H1 (cell line): Measurements from ENCODE around the gene ODF4. TPM values are rescaled to one million over a fixed set of nuclear protein-coding genes. Genes with fewer than 3 reads are reported as not detected.

Experiments used
- CTCF ChIA-PET: fragments of 300-600 bp; sonication (Branson Sonifier 250); formaldehyde crosslinking; loops from one replicate; lab custom pipeline; 2021; ENCODE audit not compliant: partially characterized antibody; lab: Charles Lee
- POLR2A ChIA-PET: fragments of 300-600 bp; sonication (Branson Sonifier 250); formaldehyde crosslinking; loops from one replicate; lab custom pipeline; 2021; ENCODE audit warnings: inconsistent platforms; ENCODE audit not compliant: partially characterized antibody; lab: Charles Lee
- DNase-seq, 2 experiments: peaks; one replicate each; pipeline versions ENCODE4 v3.0.0 to v3.0.0-alpha.2; 2010 to 2022; ENCODE audit warnings: low spot score in 2 of 2, low read depth in 1 of 2, mixed read lengths in 1 of 2
- FAIRE-seq: peaks from 2 replicates; lab custom pipeline; 2011; peaks lifted over from hg19 to GRCh38; lab: Jason Lieb, UNC
- H2AFZ ChIP-seq: 2 replicates; pipeline ENCODE4 v1.8.1; 2012; ENCODE audit warnings: low read length, inconsistent platforms
- H2AK5ac ChIP-seq: 2 replicates; pipeline ENCODE4 v1.6.1; 2013; ENCODE audit warnings: low read depth, low read length
- H2BK120ac ChIP-seq: replicated peaks from 2 replicates; pipeline ENCODE3; 2013; ENCODE audit warnings: low read depth, low read length, inconsistent platforms
- H2BK12ac ChIP-seq: 2 replicates; pipeline ENCODE4 v1.6.1; 2013; ENCODE audit warnings: low read depth, low read length
- H2BK15ac ChIP-seq: 2 replicates; pipeline ENCODE4 v1.6.1; 2013; ENCODE audit warnings: low read length
- H2BK20ac ChIP-seq: 2 replicates; pipeline ENCODE4 v1.6.1; 2013; ENCODE audit warnings: low read length
- H2BK5ac ChIP-seq: 2 replicates; pipeline ENCODE4 v1.6.1; 2013; ENCODE audit warnings: low read depth, low read length
- H3K14ac ChIP-seq: 2 replicates; pipeline ENCODE4 v1.6.1; 2013; ENCODE audit warnings: inconsistent platforms; ENCODE audit not compliant: insufficient read length
- H3K18ac ChIP-seq: 2 replicates; pipeline ENCODE4 v1.6.1; 2013; ENCODE audit warnings: low read length; ENCODE audit errors: extremely low read depth
- H3K23ac ChIP-seq: 2 replicates; pipeline ENCODE4 v1.6.1; 2013; ENCODE audit warnings: inconsistent platforms; ENCODE audit not compliant: insufficient read length
- H3K23me2 ChIP-seq: 2 replicates; pipeline ENCODE4 v1.6.1; 2013; ENCODE audit warnings: low read depth, low read length
- H3K27ac ChIP-seq: 2 replicates; pipeline ENCODE4 v1.6.1; 2011; ENCODE audit warnings: low read depth, low read length, inconsistent platforms
- H3K27me3 ChIP-seq, 4 experiments: replicated peaks in 1 of 4; 1 replicate in 1 of 4; 2 replicates in 3 of 4; pipeline versions ENCODE4 v1.6.1 to v1.8.1; 2011 to 2013; ENCODE audit warnings: low read length in 3 of 4, mild to moderate bottlenecking in 3 of 4, inconsistent platforms in 2 of 4, mixed read lengths in 2 of 4, moderate library complexity in 1 of 4; ENCODE audit not compliant: control insufficient read depth in 3 of 4, insufficient read depth in 3 of 4; ENCODE audit errors: extremely low read depth in 1 of 4
- H3K36me3 ChIP-seq, 4 experiments: 2 replicates each; pipeline versions ENCODE4 v1.6.1 to v1.8.1; 2011 to 2013; ENCODE audit warnings: mild to moderate bottlenecking in 4 of 4, low read length in 3 of 4, moderate library complexity in 2 of 4, control low read depth in 1 of 4, inconsistent platforms in 1 of 4; ENCODE audit not compliant: insufficient read depth in 4 of 4, control insufficient read depth in 2 of 4
- H3K4ac ChIP-seq: replicated peaks from 2 replicates; pipeline ENCODE3; 2013; ENCODE audit warnings: low read length, low read depth, mixed read lengths, inconsistent platforms; ENCODE audit not compliant: insufficient read length
- H3K4me1 ChIP-seq, 4 experiments: replicated peaks in 1 of 4; 1 replicate in 1 of 4; 2 replicates in 3 of 4; pipeline versions ENCODE4 v1.6.1 to v1.8.1; 2011 to 2013; ENCODE audit warnings: low read length in 3 of 4, inconsistent platforms in 2 of 4, mixed read lengths in 1 of 4; ENCODE audit not compliant: insufficient read depth in 4 of 4, control insufficient read depth in 3 of 4
- H3K4me2 ChIP-seq, 2 experiments: 2 replicates each; pipeline versions ENCODE4 v1.6.1 to v1.8.1; 2011 to 2013; ENCODE audit warnings: low read depth in 2 of 2, low read length in 2 of 2, control low read depth in 1 of 2, inconsistent platforms in 1 of 2, mild to moderate bottlenecking in 1 of 2; ENCODE audit not compliant: insufficient read depth in 1 of 2
- H3K4me3 ChIP-seq, 4 experiments: fragments of 200-600, 300-600 bp in 1 of 4; sonication (generic), shearing (Covaris generic), sonication (Bioruptor Twin) in 1 of 4; 2 replicates each; pipeline versions ENCODE4 v1.5.1 to v1.8.1; 2011 to 2016; ENCODE audit warnings: low read length in 4 of 4, low read depth in 3 of 4, control low read depth in 2 of 4, inconsistent platforms in 2 of 4, mild to moderate bottlenecking in 2 of 4, mixed read lengths in 1 of 4, moderate library complexity in 1 of 4; ENCODE audit not compliant: insufficient read depth in 2 of 4; ENCODE audit errors: extremely low read depth in 1 of 4
- H3K56ac ChIP-seq: replicated peaks from 2 replicates; pipeline ENCODE3; 2013; ENCODE audit warnings: low read depth, mild to moderate bottlenecking, mixed read lengths, low read length, inconsistent platforms; ENCODE audit not compliant: insufficient read length
- H3K79me1 ChIP-seq: 2 replicates; pipeline ENCODE4 v1.6.1; 2013; ENCODE audit warnings: low read depth, low read length, control low read depth
- H3K79me2 ChIP-seq, 2 experiments: 2 replicates each; pipeline versions ENCODE4 v1.6.1 to v1.8.1; 2012 to 2013; ENCODE audit warnings: low read length in 2 of 2, mild to moderate bottlenecking in 2 of 2, inconsistent platforms in 1 of 2; ENCODE audit not compliant: insufficient read depth in 2 of 2, control insufficient read depth in 1 of 2
- H3K9ac ChIP-seq, 4 experiments: replicated peaks in 1 of 4; 1 replicate in 1 of 4; 2 replicates in 3 of 4; pipeline versions ENCODE4 v1.6.1 to v1.8.1; 2011 to 2013; ENCODE audit warnings: low read depth in 3 of 4, low read length in 3 of 4, control low read depth in 2 of 4, mild to moderate bottlenecking in 2 of 4, moderate library complexity in 2 of 4, inconsistent platforms in 1 of 4; ENCODE audit errors: extremely low read depth in 1 of 4
- H3K9me3 ChIP-seq, 2 experiments: 2 replicates each; pipeline versions ENCODE4 v1.6.1 to v1.8.1; 2012 to 2013; ENCODE audit warnings: mild to moderate bottlenecking in 2 of 2, moderate library complexity in 2 of 2, control low read depth in 1 of 2, inconsistent platforms in 1 of 2, low read depth in 1 of 2, low read length in 1 of 2, mixed read lengths in 1 of 2; ENCODE audit not compliant: insufficient read depth in 2 of 2
- H4K20me1 ChIP-seq, 2 experiments: replicated peaks in 1 of 2; 2 replicates each; pipeline versions ENCODE3 to v1.8.1; 2011 to 2013; ENCODE audit warnings: inconsistent platforms in 2 of 2, low read length in 2 of 2, mild to moderate bottlenecking in 1 of 2; ENCODE audit not compliant: insufficient read depth in 2 of 2, control insufficient read depth in 1 of 2
- H4K5ac ChIP-seq: 2 replicates; pipeline ENCODE4 v1.6.1; 2013; ENCODE audit warnings: low read length, low read depth, mixed read lengths, inconsistent platforms; ENCODE audit not compliant: insufficient read length
- H4K8ac ChIP-seq: 2 replicates; pipeline ENCODE4 v1.8.0; 2013; ENCODE audit warnings: mild to moderate bottlenecking, moderate library complexity, low read length, inconsistent platforms; ENCODE audit not compliant: insufficient read depth; ENCODE audit errors: extremely low read depth
- H4K91ac ChIP-seq: replicated peaks from 2 replicates; pipeline ENCODE3; 2013; ENCODE audit warnings: low read length, mixed read lengths, inconsistent platforms; ENCODE audit not compliant: insufficient read length
- WGBS, 2 experiments: shearing (Covaris generic) in 1 of 2; methylation state at CpG; one replicate each; pipeline versions ENCODE4 v1.1.6 to v1.1.7; 2013 to 2015; ENCODE audit warnings: low lambda C conversion rate in 2 of 2, mixed read lengths in 2 of 2, inconsistent platforms in 1 of 2, low coverage in 1 of 2, missing lambda C conversion rate in 1 of 2; ENCODE audit not compliant: insufficient replicate concordance in 2 of 2, insufficient coverage in 1 of 2, insufficient read length in 1 of 2; ENCODE audit errors: extremely low coverage in 1 of 2, missing lambda C conversion rate in 1 of 2; 5-methylcytosine and 5-hydroxymethylcytosine counted together
- polyA plus RNA-seq, 7 experiments: library from polyadenylated mRNA; depleted of rRNA in 3 of 7; stranded (reverse) in 5 of 7; unstranded in 2 of 7; fragments of >200 nt in 5 of 7; fragments of 200-250 nt in 2 of 7; gene quantifications; 1 replicate in 5 of 7; 2 replicates in 1 of 7; 4 replicates in 1 of 7; pipeline versions ENCODE4 v1.2.1 to v1.2.3, GENCODE V29; 2011 to 2013; ENCODE audit warnings: missing spikeins in 2 of 7, mixed read lengths in 2 of 7
- total RNA-seq: library from RNA; stranded (reverse); fragmentation: NEBNext Ultra II Directional; extraction: Animal tissue kit (Norgen Biotek cat#: 25700); gene quantifications from 2 replicates; pipeline ENCODE4 v1.2.1, GENCODE V29; 2021

The ODF4 gene
- total and polyA plus RNA-seq, 2 of the 8 experiments (the other 6 are each of a cell fraction or from before 2014, with no cell fraction given): not detected

DNA sequence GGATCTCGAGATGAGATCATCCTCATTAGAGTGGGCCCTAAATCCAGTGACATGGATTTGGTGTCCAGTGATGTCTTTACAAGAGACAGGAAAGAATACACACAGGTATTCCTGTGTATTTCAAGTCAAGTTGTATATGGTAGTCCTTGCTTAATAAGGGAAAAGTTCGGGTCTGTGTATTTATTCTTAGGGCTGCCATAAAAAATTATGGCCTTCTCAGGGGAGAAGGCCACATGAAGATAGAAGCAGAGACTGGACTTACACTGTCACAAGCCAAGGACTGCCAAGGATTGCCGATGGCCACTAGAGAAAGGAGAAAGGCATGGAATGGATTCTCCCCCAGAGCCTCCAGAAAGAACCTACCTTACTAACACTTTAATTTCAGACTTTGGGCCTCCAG is 28.6 kb downstream of the ODF4 start:
- no peak overlapping the region for H2AFZ ChIP-seq
- no peak overlapping the region for H3K27ac ChIP-seq
- no peak overlapping the region for H4K91ac ChIP-seq
- no peak overlapping the region for H3K9ac ChIP-seq
- H3K79me2 ChIP-seq: no peaks in the 10 kb centered on the region
- WGBS, 2 experiments: 95% methylated on average over 3 of the region's 3 CpGs; no CpG with 5 or more reads in 1 of the 2 experiments
- H2BK12ac ChIP-seq: no peak overlapping the region
- FAIRE-seq (no peak), DNase-seq (no peak)
- no peak overlapping the region for H2BK120ac ChIP-seq
- peaks cover 10 to 27% (median 16%) of the 10 kb centered on the region in 4 experiments for H3K36me3 ChIP-seq
- H2BK20ac ChIP-seq: no peak overlapping the region
- H3K9me3 ChIP-seq: no peaks in the 10 kb centered on the region
- no peak overlapping the region for H3K23ac ChIP-seq
- no peak overlapping the region for H3K4me2 ChIP-seq
- no peaks in the 10 kb centered on the region for H3K23me2 ChIP-seq
- H4K20me1 ChIP-seq: no peaks in the 10 kb centered on the region
- no peak overlapping the region for H2BK15ac ChIP-seq
- H3K56ac ChIP-seq: no peak overlapping the region
- ChIA-PET CTCF (interaction anchor here (2.9 kb wide), 1 partner anchor 15 kb away, joined by 7 read pairs; no protein-coding TSS in a partner anchor), POLR2A (no interaction called here)
- H3K27me3 ChIP-seq: no peaks in the 10 kb centered on the region
- no peak overlapping the region for H3K18ac ChIP-seq
- no peak overlapping the region for H3K4ac ChIP-seq
- no peak overlapping the region for H4K8ac ChIP-seq
- no peak overlapping the region for H4K5ac ChIP-seq
- no peak overlapping the region for H3K4me3 ChIP-seq
- H3K4me1 ChIP-seq: no peaks in the 10 kb centered on the region
- no peak overlapping the region for H2AK5ac ChIP-seq
- H2BK5ac ChIP-seq: no peak overlapping the region
- no peak overlapping the region for H3K14ac ChIP-seq
- H3K79me1 ChIP-seq: no peaks in the 10 kb centered on the region
